Posterior vena cava (tissue), 2 donors: ENCODE results near the gene ZNF888. TPM values are rescaled to one million over a fixed set of nuclear protein-coding genes. Genes with fewer than 3 reads are reported as not detected.
"Not testable (repeated sequence)": the region's sequence is repeated elsewhere in the genome, so short reads cannot be mapped to it uniquely, and the experiment has no call there.

Source experiments
- DNase-seq: peaks from one replicate; pipeline ENCODE4 v3.0.0-alpha.2; 2020; ENCODE audit warnings: low spot score
- intact Hi-C, 2 donors: fragments of 100-400 bp; cut with DNase I; formaldehyde crosslinking; loops; one replicate each; pipeline versions ENCODE4 v1.14.1 to v1.14.2; 2022 to 2023
- long read RNA-seq, 2 donors: library from polyadenylated mRNA; unstranded; transcript quantifications; one replicate each; pipeline ENCODE4 v2.0.0, GENCODE V29; 2020 to 2021
- total RNA-seq, 2 donors: library from RNA; stranded (reverse); fragmentation: NEBNext Ultra II Directional; extraction: Animal tissue kit (Norgen Biotek cat#: 25700); gene quantifications; one replicate each; pipeline ENCODE4 v1.2.1, GENCODE V29; 2021
- donor health status: DM: yes; HTN: yes; CAD: no.
- donor health status: DM: yes; HTN: yes; CAD: no.

The ZNF888 gene
- total RNA-seq = 1 to 10 TPM; 2.6 to 3.2 TPM
- long read RNA-seq, donor 1 = 0 reads
- long read RNA-seq, donor 2 = 0 reads

DNA sequence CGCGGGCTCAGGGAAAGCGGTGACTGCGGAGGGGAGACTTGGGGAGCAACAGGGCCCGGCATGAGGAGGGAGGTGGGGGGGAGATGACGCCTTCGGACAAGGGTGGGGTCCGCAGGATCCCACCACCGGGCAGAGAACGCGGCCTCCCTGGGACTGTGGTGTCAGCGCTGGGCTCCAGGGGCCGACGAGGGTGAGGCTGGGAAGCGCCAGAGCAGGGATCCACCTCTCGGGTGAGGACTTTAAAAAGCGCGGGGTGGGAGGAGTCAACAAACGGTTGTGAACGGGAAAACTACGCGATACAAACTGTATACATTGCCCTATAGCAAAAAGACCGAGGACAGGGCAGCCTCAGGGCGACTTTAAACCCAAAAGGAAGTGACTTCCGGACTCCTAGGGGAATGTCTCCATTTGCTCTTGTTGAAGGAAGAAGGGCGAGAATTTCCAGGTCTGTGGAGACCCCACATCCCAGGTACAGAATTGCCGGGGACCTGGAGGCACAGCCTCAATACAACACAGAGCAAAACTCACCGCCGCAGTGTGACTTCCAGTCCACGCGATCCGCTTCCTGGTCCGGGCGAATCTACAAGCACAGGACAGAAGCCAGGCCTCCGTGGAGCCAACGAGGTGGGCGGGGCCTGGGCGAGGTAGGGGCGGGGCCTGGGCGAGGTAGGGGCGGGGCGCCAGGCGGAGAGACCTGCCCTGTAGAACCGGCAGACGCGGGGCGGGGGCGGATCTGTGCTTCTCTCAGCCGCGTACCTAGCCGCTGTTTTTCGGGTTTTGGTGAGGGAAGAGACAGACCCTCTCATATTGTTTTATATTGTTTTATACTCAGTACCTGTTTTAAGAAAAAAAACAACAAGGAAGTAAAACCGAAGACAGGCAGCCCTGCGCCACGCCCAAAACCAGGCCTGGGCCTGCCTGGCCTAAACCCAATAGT, at the start of gene ZNF888:
TSS of gene ZNF888 (minus strand) at position 588 of the 937 bp plus-strand sequence. CDS start 5,555 bp downstream, outside the sequence.
- intact Hi-C loops = no loop called here
- peak; percentile 96 for DNase-seq

DNA sequence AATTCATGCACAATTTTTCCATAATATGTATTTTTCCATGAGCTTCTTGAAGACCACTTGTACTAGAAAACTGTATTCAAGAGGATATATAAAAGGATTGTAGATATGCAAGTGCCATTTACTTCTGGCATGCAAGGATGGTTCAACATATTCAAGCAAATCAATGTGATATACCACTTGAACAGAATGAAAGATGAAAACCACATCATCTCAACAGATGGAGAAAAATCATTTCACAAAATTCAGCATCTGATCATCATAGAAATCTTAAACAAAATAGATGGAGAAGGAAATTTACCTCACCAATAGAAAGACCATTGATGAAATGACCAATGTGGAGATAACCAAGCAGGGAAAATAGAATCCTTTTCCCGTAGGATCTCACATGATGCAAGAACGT, 44.5 kb upstream of the ZNF888 start:
- DNase-seq = no peak
- intact Hi-C loops = no loop called here

DNA sequence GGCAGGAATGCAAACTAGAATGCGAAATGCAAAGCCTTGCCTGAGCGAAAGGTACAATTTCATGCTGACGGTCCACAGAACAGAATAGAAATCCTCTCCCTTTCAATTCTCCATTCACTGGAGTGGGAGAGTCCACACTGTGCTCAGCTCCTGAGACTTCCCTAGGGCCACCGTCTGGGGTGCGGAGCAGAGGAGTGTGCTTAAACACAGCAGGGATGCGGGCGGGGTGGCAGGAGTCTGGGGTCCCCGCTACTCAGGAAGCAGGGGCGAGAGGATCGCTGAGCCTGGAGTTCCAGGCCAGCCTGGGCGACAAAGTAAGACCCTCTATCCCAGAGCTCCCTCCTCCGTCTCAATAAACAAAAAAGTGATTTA, 40.0 kb upstream of the ZNF888 start:
- DNase-seq = no peak
- intact Hi-C loops = no loop called here

DNA sequence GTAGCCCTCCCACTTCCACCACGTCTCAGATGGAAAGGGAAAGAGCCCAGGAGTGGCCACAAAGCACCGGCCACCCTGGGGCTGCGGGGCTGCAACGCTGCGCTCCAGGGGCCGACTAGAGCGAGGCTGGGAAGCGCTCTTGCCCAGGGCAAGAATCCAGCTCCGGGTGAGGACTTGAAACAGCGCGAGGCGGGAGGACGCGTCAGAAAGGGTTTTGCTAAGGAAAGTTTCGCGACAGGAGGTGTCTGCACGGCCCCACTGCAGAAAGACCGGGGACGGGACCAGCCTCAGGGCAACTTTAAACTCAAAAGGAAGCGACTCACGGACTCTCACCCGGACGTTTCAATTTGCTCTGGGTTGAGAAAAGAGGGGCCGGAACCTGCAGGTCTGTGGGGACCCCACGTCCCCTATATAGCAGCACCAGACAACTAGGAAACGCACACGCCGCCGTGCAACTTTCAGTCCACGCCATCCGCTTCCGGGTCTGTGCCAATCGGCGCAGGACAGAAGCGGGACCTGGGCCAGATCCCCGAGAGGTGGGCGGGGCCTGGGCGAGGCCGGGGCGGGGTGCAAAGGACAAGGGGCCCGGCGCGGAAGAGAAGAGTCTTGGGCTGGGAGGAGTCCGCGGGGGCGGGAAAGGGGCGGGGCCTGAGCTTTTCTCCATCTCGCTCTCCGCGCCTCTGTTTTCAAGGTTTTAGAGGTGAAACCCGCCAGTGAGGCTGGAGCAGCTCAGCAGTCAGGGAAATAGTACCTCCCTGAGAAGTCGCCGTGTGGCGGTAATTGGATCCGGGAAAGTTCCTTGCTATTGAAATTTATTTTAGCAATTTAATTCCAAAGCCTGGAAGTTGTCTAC, 39.4 kb upstream of the ZNF888 start, which contains the start of gene ZNF816:
TSS of gene ZNF816 (minus strand) at position 488 of the 853 bp plus-strand sequence. CDS start 6,792 bp downstream, outside the sequence.
- intact Hi-C loops = no loop called here
- peak; percentile 100 for DNase-seq

- intact Hi-C loops = no loop called here
- DNase-seq = no peak
Observed at GRCh38 chr19:52961981-52962380, 38.8 kb upstream of the ZNF888 start.

DNA sequence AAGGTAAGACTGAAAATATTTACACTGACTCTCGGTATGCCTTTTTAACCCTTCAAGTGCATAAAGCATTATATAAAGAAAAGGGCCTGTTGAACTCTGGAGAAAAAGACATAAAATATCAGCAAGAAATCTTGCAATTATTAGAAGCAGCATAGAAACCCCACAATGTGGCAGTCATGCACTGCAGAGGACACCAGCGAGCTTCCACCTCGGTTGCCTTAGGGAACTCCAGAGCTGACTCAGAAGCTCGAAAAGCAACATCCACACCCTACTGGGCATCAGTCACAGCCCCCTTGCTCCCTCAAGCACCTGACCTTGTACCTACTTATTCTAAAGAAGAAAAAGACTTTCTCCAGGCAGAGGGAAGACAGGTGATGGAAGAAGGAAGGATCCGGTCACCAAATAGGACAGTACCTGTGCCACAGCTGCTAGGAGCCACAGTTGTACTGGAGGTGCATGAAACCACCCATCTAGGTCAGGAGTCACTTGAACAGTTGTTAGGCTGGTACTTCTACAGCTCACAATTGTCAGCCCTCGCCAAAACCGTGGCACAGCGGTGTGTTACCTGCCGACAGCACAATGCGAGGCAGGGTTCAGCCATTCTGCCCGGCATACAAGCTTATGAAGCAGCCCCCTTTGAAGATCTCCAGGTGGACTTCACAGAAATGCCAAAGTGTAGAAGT, 36.5 kb upstream of the ZNF888 start:
- intact Hi-C loops = no loop called here

GRCh38 chr19:52957591-52957990, 34.4 kb upstream of the ZNF888 start:
- intact Hi-C loops = no loop called here
- DNase-seq = no peak

More for the DNA sequence above, 36.5 kb upstream of the ZNF888 start:
- DNase-seq = no peak

DNA sequence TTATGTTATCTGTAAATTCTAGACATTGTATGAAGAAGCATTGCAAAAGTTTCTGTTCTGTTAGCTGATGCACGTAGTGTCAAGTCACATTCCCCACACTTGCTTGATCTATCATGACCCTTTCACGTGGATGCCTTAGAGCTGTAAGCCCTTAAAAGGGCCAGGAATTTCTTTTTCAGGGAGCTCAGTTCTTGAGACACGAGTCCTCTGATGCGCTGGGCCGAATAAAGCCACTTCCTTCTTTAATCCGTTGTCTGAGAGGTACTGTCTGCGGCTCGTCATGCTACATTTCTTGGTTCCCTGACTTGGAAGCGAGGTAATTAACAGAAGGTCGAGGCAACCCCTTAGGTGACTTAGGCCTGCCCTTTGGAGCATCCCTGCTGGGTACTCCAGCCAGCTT, 33.7 kb upstream of the ZNF888 start:
- intact Hi-C loops = no loop called here
- DNase-seq = no peak

DNA sequence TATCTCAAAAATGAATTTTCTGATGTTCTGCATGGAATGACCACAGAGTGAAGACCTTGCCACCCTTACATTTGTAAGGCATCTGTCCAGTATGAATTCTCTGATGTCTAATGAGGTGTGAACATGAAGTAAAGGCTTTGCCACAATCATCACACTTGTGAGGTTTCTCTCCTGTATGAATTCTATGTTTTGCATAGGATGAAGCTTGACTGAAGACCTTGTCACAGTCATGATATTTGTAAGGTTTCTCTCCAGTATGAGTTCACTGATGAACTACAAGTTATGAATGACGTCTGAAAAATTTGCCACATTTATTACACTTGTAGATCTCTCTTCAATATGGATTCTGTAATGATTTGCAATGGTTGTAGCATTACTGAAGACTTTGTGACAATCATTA, 26.2 kb upstream of the ZNF888 start:
- intact Hi-C loops = no loop called here
- no peak for DNase-seq

- DNase-seq = no peak
- intact Hi-C loops = no loop called here
Observed at GRCh38 chr19:52948025-52948770, 25.0 kb upstream of the ZNF888 start.

GRCh38 chr19:52946322-52947310, 23.4 kb upstream of the ZNF888 start:
- no peak for DNase-seq
- intact Hi-C loops = loop anchor here in 1 of 2 donors (1.0 to 2.0 kb wide), 2 partner anchors 26 to 70 kb away; no protein-coding TSS in a partner anchor

- intact Hi-C loops = loop anchor here in 1 of 2 donors (1.0 to 2.0 kb wide), 2 partner anchors 27 to 69 kb away; no protein-coding TSS in a partner anchor
- DNase-seq = no peak
Observed at GRCh38 chr19:52945652-52946321, 22.6 kb upstream of the ZNF888 start.

DNA sequence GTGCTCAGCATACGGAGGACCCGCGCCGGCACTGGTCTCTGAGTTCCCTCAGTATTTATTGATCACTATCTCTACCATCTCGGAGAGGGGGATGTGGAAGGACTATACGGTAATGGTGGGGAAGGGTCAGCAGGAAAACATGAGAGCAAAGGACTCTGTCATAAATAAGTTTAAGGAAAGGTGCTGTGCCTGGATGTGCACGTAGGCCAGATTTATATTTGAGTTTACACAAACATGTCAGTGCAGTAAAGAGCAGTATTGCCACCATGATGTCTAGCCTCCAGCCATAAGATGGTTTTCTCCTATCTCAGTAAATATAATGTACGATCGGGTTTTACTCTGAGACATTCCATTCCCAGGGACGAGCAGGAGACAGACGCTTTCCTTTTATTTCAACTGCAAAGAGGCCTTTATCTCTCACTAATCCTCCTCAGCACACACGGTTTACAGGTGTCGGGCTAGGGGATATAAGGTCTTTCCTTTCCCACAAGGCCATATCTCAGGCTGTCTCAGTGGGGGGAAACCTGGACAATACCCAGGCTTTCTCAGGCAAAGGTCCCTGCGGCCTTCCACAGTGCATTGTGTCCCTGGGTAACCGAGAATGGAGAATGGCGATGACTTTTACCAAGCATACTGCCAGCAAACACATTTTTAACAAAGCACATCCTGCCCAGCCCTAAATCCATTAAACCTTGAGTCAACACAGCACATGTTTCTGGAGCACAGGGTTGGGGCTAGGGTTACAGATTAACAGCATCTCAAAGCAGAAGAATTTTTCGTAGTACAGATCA, 21.7 kb upstream of the ZNF888 start:
- DNase-seq, intact Hi-C loops: not testable (repeated sequence)

- no peak for DNase-seq
- intact Hi-C loops = no loop called here
Observed at GRCh38 chr19:52943884-52944643, 20.8 kb upstream of the ZNF888 start.

DNA sequence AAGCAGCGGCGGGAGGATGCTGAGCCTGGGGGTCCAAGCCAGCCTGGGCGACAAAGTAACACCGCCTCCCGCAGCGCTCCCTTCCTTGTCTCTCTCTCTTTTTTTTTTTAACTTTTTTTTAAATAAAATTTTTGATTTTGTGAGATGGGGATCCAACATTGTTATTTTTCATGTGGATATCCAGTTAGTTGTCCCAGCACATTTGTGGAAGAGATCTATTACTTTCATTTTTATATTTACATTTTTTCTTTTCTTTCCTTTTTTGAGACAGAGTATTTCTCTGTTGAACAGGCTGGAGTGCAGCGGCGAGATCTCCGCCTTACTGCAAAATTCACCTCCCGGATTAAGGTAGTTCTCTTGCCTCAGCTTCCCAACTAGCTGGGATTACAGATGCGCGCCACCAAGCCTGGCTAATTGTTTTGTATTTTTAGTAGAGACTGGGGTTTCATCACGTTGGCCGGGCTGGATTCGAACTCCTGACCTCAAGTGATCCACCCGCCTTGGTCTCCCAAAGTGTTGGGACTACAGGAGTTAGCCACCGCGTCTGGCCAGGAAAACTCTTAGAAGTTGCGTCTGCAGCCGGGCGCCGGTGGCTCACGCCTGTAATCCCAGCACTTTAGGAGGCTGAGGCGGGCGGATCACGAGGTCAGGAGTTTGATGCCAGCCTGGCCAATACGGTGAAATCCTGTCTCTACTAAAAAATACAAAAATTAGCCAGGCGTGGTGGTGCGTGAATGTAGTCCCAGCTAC, 20.1 kb upstream of the ZNF888 start:
- intact Hi-C loops = no loop called here
- DNase-seq = no peak
